Activated T-cell treated with anti-CD3 and anti-CD28 coated beads for 24 hours (primary cell): Measurements from ENCODE around the gene PTPRR.

Source experiments
- DNase-seq: peaks from one replicate; pipeline ENCODE4 v3.0.0-alpha.2; 2020; ENCODE audit warnings: low read depth

PTPRR gene

DNA sequence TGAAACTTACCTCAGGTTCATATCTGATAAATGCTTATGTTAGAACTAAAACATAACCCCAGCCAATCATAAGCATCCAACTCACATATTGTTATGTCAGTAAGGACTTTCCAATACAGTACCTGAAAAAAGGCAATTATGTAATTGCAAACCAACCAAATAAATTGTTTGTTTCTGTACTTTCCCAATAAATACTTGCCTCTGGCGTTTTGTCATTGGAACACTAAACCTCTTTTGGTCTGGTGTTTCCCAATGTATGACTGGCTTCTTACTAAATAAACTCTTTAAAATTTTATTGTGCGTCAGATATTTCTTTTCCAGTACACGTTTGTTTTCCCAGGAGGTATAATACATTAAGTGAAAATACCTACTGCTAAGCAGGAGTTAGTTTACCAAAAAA lies 276.6 kb downstream of the PTPRR start:
- DNase-seq: no peak

DNA sequence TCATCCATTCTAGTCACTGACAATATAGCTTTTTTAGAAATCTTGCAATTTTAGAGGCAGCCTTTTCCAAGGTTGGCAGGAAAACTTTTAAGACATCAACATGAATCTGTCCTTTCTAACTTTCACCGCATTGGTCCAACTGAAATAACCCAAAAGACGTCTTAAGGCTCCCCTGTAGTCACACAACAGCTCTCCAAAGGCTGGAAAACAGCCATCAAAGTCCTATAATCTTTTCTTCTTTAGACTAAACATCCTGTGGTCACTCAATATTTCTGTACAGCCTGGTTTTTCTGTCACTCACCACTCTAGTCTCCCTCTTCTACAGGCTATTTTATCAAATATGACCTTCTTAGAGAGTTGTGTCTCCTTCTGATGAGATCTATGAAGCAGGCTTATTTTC lies 278.8 kb downstream of the PTPRR start:
- no peak for DNase-seq

DNA sequence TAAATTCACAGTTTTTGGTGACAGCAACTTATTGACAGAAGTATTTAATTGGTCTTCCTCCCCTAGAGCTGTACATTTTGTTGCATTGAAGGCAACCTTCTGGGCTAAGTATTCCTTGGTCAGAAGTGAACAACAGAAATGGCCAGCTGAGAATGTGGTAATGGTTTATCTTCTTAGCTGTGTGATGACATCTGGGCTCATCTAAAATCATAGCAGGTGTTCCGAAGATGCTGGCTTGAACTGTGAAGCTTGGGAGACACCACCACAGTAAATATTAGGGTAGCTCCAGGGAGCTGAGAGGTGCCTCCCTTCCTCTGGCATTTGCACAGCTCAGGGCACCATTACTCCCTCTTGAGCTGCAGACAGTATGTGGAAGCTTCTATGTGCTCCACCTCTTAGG lies 279.6 kb downstream of the PTPRR start:
- no peak for DNase-seq

DNA sequence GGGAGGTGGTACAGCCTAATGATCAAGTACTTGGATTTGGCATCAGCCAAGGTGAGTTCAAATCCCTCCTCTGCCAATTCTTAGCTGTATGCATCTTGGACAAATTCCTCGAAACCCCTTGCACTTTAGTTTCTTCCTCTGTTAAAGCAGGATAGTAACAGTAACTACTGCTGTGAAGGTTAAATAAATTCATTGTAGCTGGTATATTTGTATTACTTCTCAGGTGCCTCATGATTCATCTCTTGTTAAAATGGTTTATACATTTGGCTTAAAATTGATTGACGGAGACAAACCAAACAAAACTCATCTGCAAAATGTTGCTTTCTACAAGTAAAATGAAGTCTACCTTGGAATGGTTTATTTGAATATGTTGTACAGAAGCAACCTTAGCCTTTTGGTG lies 281.0 kb downstream of the PTPRR start:
- no peak for DNase-seq

GRCh38 chr12:70638639-70639360 lies 281.7 kb downstream of the PTPRR start:
- no peak for DNase-seq

DNA sequence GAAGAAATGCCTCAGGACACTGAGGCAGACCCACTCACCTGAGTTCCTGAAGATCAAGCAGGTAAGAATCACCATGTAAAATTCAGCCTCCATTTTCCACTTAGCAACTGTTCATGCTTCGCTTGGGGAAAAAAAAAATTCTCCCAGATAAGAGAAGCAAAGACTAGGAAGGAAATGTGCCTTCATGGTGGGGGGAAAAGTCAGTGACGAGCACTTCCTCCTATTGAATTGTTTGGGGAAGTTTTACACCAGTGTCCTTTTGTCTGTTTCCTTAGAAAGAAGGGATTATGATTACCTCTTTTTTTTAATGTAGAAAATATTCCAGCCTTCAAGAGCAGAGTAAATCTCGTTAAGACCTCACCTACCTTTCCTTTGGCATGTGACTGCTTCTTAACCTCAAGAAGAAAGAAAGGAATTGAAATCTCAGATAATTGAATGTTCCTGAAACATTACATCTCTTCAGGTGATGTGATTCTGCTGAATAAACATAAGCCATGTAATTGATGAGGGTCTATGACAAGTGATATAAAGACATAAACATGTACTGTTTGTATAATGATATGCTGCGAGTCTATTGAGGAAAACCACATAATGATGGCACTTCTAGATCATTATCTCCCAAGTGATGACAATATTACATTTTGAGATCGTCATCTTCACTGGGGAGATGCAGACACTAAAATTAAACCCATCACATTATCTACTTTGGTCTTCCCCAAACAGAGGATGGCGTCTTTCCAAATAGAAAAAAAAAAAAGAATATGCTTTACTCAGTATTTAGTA lies 283.0 kb downstream of the PTPRR start, which contains the start of gene PTPRB:
TSS of gene PTPRB (minus strand) at position 127 of the 783 bp plus-strand sequence. CDS start at position 93, 34 bp downstream.
- DNase-seq: no peak

GRCh38 chr12:70635755-70636154 lies 284.8 kb downstream of the PTPRR start:
- no peak for DNase-seq

DNA sequence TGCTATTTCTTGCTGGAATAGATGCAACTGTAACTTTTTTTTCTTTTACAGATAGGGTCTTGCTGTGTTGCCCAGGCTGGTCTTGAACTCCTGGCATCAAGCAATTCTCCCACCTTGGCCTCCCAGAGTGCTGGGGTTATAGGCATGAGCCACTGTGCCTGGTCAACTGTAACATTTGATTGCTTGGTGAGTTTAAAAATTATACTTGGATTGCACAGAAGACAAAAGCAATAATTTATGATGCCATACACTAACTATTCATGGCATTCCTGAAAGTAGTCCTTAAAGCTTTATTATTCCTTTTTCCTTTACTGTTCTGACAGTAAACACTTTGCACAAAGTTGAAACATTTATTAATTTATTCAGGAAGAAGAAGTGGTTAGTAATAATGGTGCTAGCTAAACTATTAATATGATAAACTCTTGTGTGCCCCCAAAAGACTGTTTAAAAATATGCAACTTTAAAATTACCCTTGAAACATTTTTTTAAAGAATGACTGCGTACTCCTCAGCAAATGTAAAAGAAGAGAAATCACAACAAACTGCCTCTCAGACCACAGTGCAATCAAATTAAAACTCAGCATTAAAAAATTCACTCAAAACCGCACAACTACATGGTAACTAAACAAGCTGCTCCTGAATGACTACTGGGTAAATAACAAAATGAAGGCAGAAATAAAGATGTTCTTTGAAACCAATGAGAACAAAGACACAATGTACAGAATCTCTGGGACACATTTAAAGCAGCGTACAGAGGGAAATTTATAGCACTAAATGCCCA lies 291.6 kb downstream of the PTPRR start:
- DNase-seq: no peak

DNA sequence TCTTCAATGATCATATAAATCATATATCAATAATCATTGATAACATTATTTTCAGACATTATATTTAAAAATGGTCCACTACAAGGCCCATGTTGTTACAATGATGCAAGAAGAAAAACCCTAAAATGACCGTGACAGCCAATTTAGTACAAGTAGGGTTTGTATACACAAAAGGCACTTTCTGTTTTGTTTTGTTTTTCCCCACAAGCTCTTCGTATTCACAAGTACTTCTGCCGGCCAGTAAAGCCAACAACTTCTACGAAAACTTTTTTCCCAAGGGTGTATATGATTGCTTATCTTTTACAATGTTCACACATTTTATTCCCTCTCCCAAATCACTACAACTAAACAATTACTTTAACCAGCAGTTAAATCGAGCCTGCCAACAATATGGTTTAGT lies 292.9 kb downstream of the PTPRR start:
- DNase-seq: no peak

- DNase-seq: no peak
Measured at GRCh38 chr12:70626180-70626579, 294.4 kb downstream of the PTPRR start.

DNA sequence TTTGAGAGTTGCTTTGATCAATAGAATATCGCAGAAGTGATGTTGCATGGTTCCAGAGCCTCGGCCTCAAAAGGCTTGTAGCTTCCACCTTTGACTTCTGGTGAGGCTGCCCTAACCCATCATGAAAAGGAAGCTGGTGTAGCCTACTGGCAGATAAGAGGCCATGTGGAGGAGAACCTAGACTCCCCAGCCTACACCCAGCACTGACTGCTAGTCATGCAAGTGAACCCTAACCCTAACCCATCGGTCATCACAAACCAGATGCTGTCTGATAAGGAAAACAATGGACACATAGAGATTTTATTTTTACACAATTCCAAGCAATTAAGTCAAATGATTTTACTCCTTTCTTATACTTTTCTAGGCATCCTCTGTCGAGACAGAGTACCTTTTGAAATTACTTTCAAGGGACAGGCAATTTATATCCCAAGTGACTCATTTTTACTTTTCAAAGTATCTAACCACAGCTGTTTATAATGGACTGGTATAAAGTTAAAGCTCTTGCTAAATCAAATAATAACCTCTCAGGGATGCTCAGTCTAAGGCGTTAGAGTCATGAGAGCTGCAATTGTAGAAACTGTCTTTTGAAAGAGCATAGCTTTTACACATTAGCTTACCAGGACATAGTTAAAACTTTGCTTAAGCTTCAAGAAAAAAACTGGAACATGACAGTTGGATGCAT lies 300.9 kb downstream of the PTPRR start:
- DNase-seq: no peak

DNA sequence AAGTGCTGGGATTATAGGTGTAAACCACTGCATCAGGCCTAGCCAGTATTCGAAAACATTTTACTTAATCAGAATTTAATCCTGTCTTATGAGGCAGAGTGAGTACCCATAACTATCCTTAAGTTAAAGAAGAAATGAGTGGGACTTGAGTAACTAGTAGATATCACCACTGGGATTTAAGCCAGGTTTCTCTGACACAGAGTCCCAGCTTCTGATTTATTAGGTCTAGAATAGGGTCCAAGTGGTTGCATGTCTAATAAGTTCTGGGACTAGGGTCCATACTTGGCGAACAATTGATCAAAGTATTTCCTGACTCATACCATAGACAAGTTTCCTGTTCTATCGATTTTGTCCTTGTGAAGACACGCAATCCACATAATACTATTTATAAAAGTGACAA lies 302.2 kb downstream of the PTPRR start:
- no peak for DNase-seq

DNA sequence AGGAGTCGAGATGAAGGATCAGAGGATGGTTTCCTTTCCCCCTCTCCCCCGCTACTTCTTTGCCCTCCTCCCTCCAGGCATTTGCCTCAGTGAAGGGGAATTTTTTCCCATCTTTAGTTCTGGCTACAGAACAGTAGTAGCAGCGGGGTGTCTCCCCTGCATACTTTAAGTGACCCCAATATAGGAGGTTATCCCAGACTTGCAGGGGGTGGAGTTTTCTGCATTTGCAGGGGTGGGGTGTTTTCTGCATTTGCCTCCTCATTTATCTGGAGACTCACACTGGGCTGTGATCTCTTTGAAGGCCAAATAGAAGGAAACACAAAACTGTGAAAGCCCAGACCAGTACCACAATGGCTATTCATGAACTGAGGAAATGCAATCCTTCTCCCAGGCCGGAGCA lies 303.1 kb downstream of the PTPRR start:
- DNase-seq: no peak

GRCh38 chr12:70615174-70615866 lies 305.2 kb downstream of the PTPRR start:
- DNase-seq: no peak

DNA sequence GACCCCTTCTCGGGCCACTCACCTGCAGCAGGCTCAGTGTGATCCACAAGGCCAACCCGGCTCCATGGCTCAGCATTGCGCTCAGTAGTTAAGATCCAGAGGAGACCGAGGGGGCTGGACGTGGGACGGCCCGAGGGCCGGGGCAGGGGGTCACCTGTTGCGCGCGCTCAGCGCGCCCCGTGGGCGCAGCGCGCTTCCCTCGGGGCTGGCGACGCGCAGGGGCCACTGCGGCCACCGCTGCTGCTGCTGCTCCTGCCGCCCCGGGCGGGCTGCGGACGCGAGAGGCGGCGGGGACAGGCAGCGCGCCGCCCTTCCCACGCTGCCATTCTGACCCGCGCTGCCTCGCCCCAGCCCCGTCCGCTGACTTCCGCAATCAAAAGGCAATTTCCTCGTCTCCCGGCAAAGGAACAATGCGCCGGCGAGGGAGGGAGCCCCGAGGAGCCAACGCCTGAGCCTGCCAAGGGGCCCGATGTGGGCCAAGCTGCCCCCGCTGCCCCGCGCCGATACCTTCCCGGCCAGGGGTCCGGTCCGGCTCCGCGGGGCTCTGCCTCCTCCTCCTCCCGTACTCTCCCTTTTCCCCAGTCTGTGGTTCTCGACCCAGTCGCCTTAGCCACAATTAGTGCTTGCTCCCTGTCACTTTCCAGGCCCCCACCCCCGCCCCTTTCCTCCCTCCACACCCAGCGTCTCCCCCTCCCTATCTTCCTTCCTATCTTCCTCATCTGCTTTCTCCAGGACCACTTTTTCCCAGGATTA lies 310.6 kb downstream of the PTPRR start:
- no peak for DNase-seq

DNA sequence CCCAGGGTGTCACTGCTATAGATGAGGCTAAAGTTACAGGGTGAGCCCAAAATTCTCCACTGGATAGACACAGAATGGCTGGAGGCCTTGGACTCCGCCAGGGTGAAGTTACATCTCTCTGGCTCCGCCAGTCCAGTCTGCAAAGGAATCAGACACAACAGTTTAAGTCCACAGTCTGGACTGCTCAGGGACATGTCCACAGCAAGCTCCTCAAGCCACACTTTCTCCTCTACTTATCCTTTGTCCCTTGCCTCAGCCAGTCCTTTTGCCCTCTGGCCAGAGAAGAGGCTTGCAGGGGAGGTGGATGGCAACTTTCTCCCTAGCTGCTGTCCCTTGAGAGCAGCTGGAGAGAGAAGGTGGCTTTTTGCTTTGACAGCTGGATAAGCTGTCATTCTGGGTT lies 311.3 kb downstream of the PTPRR start:
- DNase-seq: no peak

- DNase-seq: no peak
Measured at GRCh38 chr12:70608184-70608583, 312.4 kb downstream of the PTPRR start.

DNA sequence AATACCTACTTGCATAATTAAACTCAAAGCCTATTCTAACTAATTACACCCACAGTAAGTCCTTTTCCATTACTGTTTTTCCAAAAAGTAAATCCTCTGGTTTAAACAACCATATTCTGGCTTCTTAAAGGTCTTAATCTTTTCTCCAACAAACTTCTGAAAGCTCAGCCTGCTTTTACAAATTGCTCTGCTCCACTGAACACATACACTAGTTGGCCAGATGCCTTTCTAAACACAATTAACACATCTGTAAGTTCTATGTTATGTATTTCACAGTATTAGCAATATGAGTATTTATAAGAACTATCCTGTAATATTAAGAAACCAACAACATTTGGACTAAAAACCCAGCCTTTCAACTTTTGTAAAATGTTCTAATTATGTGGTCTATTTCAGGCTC lies 313.4 kb downstream of the PTPRR start:
- DNase-seq: no peak

- no peak for DNase-seq
Measured at GRCh38 chr12:70605976-70606375, 314.6 kb downstream of the PTPRR start.

- DNase-seq: no peak
Measured at GRCh38 chr12:70604662-70605061, 315.9 kb downstream of the PTPRR start.

DNA sequence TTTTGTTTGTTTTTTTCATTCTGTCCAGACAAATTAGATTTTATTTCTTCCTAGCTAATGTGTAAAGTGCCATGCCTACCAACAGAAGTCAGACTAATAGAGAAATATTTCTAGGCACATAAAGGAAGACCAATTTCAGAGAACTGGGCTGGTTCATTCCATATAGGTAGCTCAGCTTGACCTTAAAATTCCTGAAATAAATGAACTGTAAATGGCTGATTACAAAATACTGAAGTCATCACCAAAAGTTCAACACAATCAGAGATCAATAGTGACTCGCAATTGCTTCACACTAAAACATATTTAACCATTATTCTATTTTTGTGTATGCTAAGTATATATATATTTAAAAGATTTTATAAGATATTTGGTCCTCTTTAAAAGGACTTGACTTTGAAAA lies 317.5 kb downstream of the PTPRR start:
- no peak for DNase-seq
